ENCODE measurements around the gene RAB11FIP3. TPM values are rescaled to one million over a fixed set of nuclear protein-coding genes. Genes with fewer than 3 reads are reported as not detected.

RAB11FIP3 gene
- total and polyA plus RNA-seq, 11 donors: 19.3 to 39.9 (median 31.9) TPM

GRCh38 chr16:553601-554296 lies 128.3 kb downstream of the RAB11FIP3 start:
- WGBS, 4 donors: 93 to 97% (median 95%) methylated on average over 10 to 33 of the region's 33 CpGs

DNA sequence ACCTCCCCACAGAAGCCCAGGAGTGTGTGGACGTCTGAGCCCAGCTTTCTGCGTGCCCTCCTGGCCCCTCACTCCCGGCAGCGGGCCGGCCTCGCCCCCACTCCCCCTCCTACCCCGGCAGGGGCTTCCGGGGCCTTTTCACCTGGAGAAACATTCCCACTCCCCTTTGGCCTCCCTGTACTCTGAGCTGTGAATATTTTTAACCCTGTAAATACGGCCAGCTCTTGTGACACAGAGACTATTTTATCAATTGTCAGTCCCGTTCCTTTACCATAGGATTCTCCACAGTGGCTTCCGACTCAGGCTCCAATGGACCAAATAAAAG lies 128.8 kb downstream of the RAB11FIP3 start:
- H3K27me3 ChIP-seq: peaks cover under 1 to 12% (median 3%) of the 10 kb centered on the region in 9 donors
- peaks cover 0 to 41% (median 21%) of the 10 kb centered on the region in 9 donors for H3K36me3 ChIP-seq
- WGBS, 4 donors: 89 to 92% (median 90%) methylated on average over 10 to 11 of the region's 11 CpGs
- H3K9me3 ChIP-seq: no peaks in the 10 kb centered on the region
- TF ChIP-seq, protein P1, sequence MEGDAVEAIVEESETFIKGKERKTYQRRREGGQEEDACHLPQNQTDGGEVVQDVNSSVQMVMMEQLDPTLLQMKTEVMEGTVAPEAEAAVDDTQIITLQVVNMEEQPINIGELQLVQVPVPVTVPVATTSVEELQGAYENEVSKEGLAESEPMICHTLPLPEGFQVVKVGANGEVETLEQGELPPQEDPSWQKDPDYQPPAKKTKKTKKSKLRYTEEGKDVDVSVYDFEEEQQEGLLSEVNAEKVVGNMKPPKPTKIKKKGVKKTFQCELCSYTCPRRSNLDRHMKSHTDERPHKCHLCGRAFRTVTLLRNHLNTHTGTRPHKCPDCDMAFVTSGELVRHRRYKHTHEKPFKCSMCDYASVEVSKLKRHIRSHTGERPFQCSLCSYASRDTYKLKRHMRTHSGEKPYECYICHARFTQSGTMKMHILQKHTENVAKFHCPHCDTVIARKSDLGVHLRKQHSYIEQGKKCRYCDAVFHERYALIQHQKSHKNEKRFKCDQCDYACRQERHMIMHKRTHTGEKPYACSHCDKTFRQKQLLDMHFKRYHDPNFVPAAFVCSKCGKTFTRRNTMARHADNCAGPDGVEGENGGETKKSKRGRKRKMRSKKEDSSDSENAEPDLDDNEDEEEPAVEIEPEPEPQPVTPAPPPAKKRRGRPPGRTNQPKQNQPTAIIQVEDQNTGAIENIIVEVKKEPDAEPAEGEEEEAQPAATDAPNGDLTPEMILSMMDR (IDR thresholded peaks at IDR 0.05): no peak
- no peak for TF ChIP-seq POLR2A (IDR thresholded peaks at IDR 0.05)
- H3K27ac ChIP-seq: no peak overlapping the region
- ATAC-seq (no peak), DNase-seq (no peak)
- intact Hi-C loops (cut with DNase I): no loop called here
- no peak overlapping the region for H3K4me3 ChIP-seq
- peaks cover 0 to 7% (median 0%) of the 10 kb centered on the region in 12 donors for H3K4me1 ChIP-seq

More at GRCh38 chr16:553601-554296, 128.3 kb downstream of the RAB11FIP3 start:
- Histone ChIP-seq H3K27ac (no peak overlapping the region), H3K9me3 (no peaks in the 10 kb centered on the region), H3K4me1 (peaks cover 0 to 2% (median 0%) of the 10 kb centered on the region in 12 donors), H3K36me3 (peaks cover 0 to 46% (median 25%) of the 10 kb centered on the region in 9 donors), H3K4me3 (no peak overlapping the region), H3K27me3 (peaks cover 0 to 7% (median 0%) of the 10 kb centered on the region in 9 donors)
- DNase-seq (no peak), ATAC-seq (no peak)
- TF ChIP-seq, protein P1 (IDR thresholded peaks at IDR 0.05): no peak
- TF ChIP-seq POLR2A (IDR thresholded peaks at IDR 0.05): no peak
- intact Hi-C loops (cut with DNase I): no loop called here

- no peak for ATAC-seq
- intact Hi-C loops (cut with DNase I): no loop called here
These were observed 129.4 kb downstream of the RAB11FIP3 start for GRCh38 chr16:554640-555365.

More at GRCh38 chr16:554640-555365, 129.4 kb downstream of the RAB11FIP3 start:
- no peak for DNase-seq
- 85 to 92% (median 87%) methylated on average over 28 to 54 of the region's 54 CpGs for WGBS, 4 donors
- H3K4me3 ChIP-seq: no peak overlapping the region
- no peaks in the 10 kb centered on the region for H3K9me3 ChIP-seq
- H3K36me3 ChIP-seq: peaks cover 0 to 36% (median 16%) of the 10 kb centered on the region in 9 donors
- peaks cover 6 to 17% (median 8%) of the 10 kb centered on the region in 9 donors for H3K27me3 ChIP-seq
- no peak for TF ChIP-seq POLR2A (IDR thresholded peaks at IDR 0.05)
- TF ChIP-seq, protein P1 (IDR thresholded peaks at IDR 0.05): no peak
- no peak overlapping the region for H3K27ac ChIP-seq
- peaks cover 0 to 12% (median 0%) of the 10 kb centered on the region in 12 donors for H3K4me1 ChIP-seq

Data from heart left ventricle (tissue), 16 donors.